ENCODE results near the gene PLB1.
"Not testable (repeated sequence)": the region's sequence is repeated elsewhere in the genome, so short reads cannot be mapped to it uniquely, and the experiment has no call there.

Gene PLB1

DNA sequence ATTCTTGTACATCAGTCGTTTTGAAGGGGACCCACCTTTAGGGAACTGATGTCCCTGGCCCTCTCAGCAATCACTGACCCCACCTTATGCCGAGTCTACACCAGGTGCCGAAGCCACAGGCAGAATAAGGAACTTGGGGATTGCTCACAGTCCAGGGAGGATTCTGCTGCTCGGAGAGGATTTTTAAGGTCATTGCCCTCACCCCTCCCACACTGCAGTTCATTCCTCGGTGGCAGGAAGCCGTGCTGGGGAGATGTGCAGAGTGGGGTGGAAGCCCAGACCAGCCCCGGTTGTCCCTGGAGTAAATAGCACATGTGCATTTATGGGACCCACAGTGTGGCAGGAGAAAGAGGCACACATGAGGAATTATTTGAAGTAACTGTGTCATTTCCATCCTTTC is 50.4 kb downstream of the PLB1 start:
- Histone ChIP-seq H3K4me3 (replicated peaks; ENCODE audit: insufficient read depth, low read length) (no peak overlapping the region), H3K27me3 (ENCODE audit: insufficient read depth, poor library complexity, severe bottlenecking) (no peaks in the 10 kb centered on the region), H3K27ac (replicated peaks) (no peak overlapping the region)
- peak; percentile 57 to 72 for DNase-seq (ENCODE audit: low read depth in 1 of 2, low spot score in 1 of 2)
- TF ChIP-seq POLR2AphosphoS5 (IDR thresholded peaks at IDR 0.05; ENCODE audit: low read depth) (peak; percentile 46), SPI1 (IDR thresholded peaks at IDR 0.05; ENCODE audit: borderline replicate concordance, low read depth) (peak; percentile 57; the same call in 1 of the 2 replicates), CTCF (IDR thresholded peaks at IDR 0.05; ENCODE audit: insufficient read depth, low read length) (no peak)
- TF ChIP-seq, protein P1, sequence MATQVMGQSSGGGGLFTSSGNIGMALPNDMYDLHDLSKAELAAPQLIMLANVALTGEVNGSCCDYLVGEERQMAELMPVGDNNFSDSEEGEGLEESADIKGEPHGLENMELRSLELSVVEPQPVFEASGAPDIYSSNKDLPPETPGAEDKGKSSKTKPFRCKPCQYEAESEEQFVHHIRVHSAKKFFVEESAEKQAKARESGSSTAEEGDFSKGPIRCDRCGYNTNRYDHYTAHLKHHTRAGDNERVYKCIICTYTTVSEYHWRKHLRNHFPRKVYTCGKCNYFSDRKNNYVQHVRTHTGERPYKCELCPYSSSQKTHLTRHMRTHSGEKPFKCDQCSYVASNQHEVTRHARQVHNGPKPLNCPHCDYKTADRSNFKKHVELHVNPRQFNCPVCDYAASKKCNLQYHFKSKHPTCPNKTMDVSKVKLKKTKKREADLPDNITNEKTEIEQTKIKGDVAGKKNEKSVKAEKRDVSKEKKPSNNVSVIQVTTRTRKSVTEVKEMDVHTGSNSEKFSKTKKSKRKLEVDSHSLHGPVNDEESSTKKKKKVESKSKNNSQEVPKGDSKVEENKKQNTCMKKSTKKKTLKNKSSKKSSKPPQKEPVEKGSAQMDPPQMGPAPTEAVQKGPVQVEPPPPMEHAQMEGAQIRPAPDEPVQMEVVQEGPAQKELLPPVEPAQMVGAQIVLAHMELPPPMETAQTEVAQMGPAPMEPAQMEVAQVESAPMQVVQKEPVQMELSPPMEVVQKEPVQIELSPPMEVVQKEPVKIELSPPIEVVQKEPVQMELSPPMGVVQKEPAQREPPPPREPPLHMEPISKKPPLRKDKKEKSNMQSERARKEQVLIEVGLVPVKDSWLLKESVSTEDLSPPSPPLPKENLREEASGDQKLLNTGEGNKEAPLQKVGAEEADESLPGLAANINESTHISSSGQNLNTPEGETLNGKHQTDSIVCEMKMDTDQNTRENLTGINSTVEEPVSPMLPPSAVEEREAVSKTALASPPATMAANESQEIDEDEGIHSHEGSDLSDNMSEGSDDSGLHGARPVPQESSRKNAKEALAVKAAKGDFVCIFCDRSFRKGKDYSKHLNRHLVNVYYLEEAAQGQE (IDR thresholded peaks at IDR 0.05; ENCODE audit: insufficient replicate concordance, low read depth): no peak

DNA sequence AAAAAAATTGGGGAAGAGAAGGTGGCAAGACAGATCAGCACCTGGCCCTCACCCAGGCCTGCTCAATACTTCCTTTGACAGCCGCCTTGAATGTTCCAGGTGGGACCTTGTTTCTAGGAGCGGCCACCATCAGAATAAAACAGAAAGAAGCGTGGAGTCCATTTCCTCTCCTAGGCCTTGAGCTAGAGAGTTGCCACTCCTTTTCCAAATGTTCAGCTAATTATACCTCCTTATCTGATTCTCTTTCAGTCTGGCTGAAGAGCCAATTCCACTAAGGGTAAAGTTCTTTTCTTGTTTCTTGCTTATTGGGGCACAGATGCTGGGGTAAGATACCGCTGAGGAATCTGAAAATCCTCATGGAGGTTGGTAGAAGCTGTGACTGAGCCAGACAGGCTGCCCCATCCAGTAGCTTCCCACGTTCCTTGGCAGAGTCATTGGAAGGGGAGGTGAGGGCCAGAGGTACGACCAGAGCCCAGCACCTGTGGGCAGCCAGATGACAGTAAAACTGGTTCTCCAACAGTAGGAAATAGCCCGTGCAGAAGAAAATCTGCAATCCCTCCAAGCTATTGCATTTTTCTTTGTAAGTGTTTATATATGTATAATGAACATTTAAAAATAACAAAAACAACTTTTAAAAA is 51.5 kb downstream of the PLB1 start:
- no peak for TF ChIP-seq GABPA (IDR thresholded peaks at IDR 0.05; ENCODE audit: low read depth)
- TF ChIP-seq, protein P1 (IDR thresholded peaks at IDR 0.05; ENCODE audit: insufficient replicate concordance, low read depth): no peak
- TF ChIP-seq SPI1 (IDR thresholded peaks at IDR 0.05; ENCODE audit: borderline replicate concordance, low read depth): no peak
- TF ChIP-seq POLR2AphosphoS5 (IDR thresholded peaks at IDR 0.05; ENCODE audit: low read depth): no peak
- TF ChIP-seq CTCF (IDR thresholded peaks at IDR 0.05; ENCODE audit: insufficient read depth, low read length): no peak

DNA sequence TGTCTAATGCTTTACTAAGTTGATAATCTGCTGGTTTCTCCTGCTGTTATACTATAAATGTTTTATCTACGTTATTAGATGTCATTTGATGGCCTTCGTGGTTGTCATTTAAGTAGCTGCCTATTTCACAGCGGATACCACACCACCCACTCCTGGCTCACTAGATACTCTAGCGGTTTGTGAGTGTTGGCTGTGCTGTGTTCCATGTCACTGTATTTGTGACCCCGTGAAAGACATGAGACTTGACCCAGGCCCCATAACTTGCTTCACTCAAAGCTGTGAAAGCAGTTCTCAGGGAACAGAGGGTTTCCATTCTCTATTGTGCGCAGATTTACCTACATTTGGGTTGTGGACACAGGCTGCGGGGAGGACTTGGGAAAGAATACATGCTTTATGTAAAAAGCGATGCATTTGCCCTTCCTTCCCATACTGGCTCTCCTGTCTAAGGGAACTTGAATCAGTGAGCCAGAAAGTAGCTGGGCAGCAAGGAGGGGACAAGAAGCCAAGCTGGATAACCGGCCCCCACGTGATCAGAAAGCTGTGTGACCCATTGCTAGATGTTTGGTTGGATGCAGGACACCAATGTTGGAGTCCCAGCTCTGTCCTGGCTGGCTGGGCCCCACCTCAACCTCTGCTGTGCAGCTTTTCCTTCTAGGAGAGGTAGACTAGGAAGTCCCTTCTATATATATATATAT is 52.2 kb downstream of the PLB1 start:
- no peak for DNase-seq (ENCODE audit: low read depth in 1 of 2, low spot score in 1 of 2)
- TF ChIP-seq, protein P1 (IDR thresholded peaks at IDR 0.05; ENCODE audit: insufficient replicate concordance, low read depth): no peak
- no peak for TF ChIP-seq CTCF (IDR thresholded peaks at IDR 0.05; ENCODE audit: insufficient read depth, low read length)
- TF ChIP-seq POLR2AphosphoS5 (IDR thresholded peaks at IDR 0.05; ENCODE audit: low read depth): no peak
- TF ChIP-seq SPI1 (IDR thresholded peaks at IDR 0.05; ENCODE audit: borderline replicate concordance, low read depth): no peak
- no peak for TF ChIP-seq GABPA (IDR thresholded peaks at IDR 0.05; ENCODE audit: low read depth)
- Histone ChIP-seq H3K27ac (replicated peaks) (no peak overlapping the region), H3K27me3 (ENCODE audit: insufficient read depth, poor library complexity, severe bottlenecking) (no peaks in the 10 kb centered on the region), H3K4me3 (replicated peaks; ENCODE audit: insufficient read depth, low read length) (no peak overlapping the region)

More for the DNA sequence above, 51.5 kb downstream of the PLB1 start:
- H3K4me3 ChIP-seq (replicated peaks; ENCODE audit: insufficient read depth, low read length): no peak overlapping the region
- DNase-seq (ENCODE audit: low read depth in 1 of 2, low spot score in 1 of 2): no peak
- H3K27me3 ChIP-seq (ENCODE audit: insufficient read depth, poor library complexity, severe bottlenecking): no peaks in the 10 kb centered on the region
- H3K27ac ChIP-seq (replicated peaks): no peak overlapping the region

- DNase-seq (ENCODE audit: low read depth in 1 of 2, low spot score in 1 of 2); H3K27me3 ChIP-seq (ENCODE audit: insufficient read depth, poor library complexity, severe bottlenecking); H3K4me3 ChIP-seq (replicated peaks; ENCODE audit: insufficient read depth, low read length); H3K27ac ChIP-seq (replicated peaks): not testable (repeated sequence)
Observed at GRCh38 chr2:28550345-28550744, 54.5 kb downstream of the PLB1 start.
